ENCODE results near the gene BASP1. TPM values are rescaled to one million over a fixed set of nuclear protein-coding genes. Genes with fewer than 3 reads are reported as not detected.
"Not testable (repeated sequence)": the region's sequence is repeated elsewhere in the genome, so short reads cannot be mapped to it uniquely, and the experiment has no call there.

The BASP1 gene
- total and polyA plus RNA-seq, 5 experiments from 2014 or later = 0.09 to 2.4 (median 0.84) TPM; not detected in 1

GRCh38 chr5:17292434-17293015 is 75.1 kb downstream of the BASP1 start:
- H3K4me3 Mint-ChIP-seq = no peak overlapping the region
- POLR2A ChIA-PET = no interaction called here
- ATAC-seq (no peak), DNase-seq (no peak)
- H3K27me3 Mint-ChIP-seq = peaks cover 0 to 14% (median 0%) of the 10 kb centered on the region in 5 donors
- H3K27ac Mint-ChIP-seq = no peak overlapping the region
- peaks cover 0 to 15% (median 9%) of the 10 kb centered on the region in 9 donors for H3K9me3 Mint-ChIP-seq
- H3K36me3 Mint-ChIP-seq = no peaks in the 10 kb centered on the region
- H3K4me1 Mint-ChIP-seq = no peaks in the 10 kb centered on the region

GRCh38 chr5:17294639-17295311 is 77.3 kb downstream of the BASP1 start:
- Mint-ChIP-seq H3K4me3 (no peak overlapping the region), H3K9me3 (peaks cover 0 to 8% (median 0%) of the 10 kb centered on the region in 9 donors), H3K4me1 (no peaks in the 10 kb centered on the region), H3K27me3 (peaks cover 0 to 4% (median 0%) of the 10 kb centered on the region in 5 donors), H3K27ac (no peak overlapping the region), H3K36me3 (no peaks in the 10 kb centered on the region)
- POLR2A ChIA-PET = no interaction called here
- ATAC-seq = no peak
- DNase-seq = no peak

- Mint-ChIP-seq H3K27ac (no peak overlapping the region), H3K4me3 (no peak overlapping the region), H3K9me3 (peaks cover 0 to 6% (median 2%) of the 10 kb centered on the region in 9 donors), H3K27me3 (no peaks in the 10 kb centered on the region), H3K4me1 (no peaks in the 10 kb centered on the region), H3K36me3 (no peaks in the 10 kb centered on the region)
- DNase-seq = no peak
- POLR2A ChIA-PET = no interaction called here
- ATAC-seq = no peak
Observed at GRCh38 chr5:17295671-17296070, 78.2 kb downstream of the BASP1 start.

GRCh38 chr5:17302106-17302505 is 84.7 kb downstream of the BASP1 start:
- H3K9me3 Mint-ChIP-seq = peaks cover 0 to 5% (median 1%) of the 10 kb centered on the region in 9 donors
- no peaks in the 10 kb centered on the region for H3K36me3 Mint-ChIP-seq
- no peak overlapping the region for H3K27ac Mint-ChIP-seq
- ATAC-seq = no peak
- H3K27me3 Mint-ChIP-seq = no peaks in the 10 kb centered on the region
- H3K4me3 Mint-ChIP-seq = no peak overlapping the region
- no peak for DNase-seq
- no peaks in the 10 kb centered on the region for H3K4me1 Mint-ChIP-seq
- POLR2A ChIA-PET = no interaction called here

- no peak for DNase-seq
- no peak for ATAC-seq
- Mint-ChIP-seq H3K9me3 (peaks cover 0 to 10% (median 4%) of the 10 kb centered on the region in 9 donors), H3K4me1 (no peaks in the 10 kb centered on the region), H3K36me3 (no peaks in the 10 kb centered on the region), H3K27ac (no peak overlapping the region), H3K27me3 (no peaks in the 10 kb centered on the region), H3K4me3 (no peak overlapping the region)
- POLR2A ChIA-PET = no interaction called here
Observed at GRCh38 chr5:17302604-17303003, 85.2 kb downstream of the BASP1 start.

GRCh38 chr5:17304282-17304681 is 86.9 kb downstream of the BASP1 start:
- H3K27ac Mint-ChIP-seq = no peak overlapping the region
- no peaks in the 10 kb centered on the region for H3K4me1 Mint-ChIP-seq
- H3K36me3 Mint-ChIP-seq = no peaks in the 10 kb centered on the region
- H3K4me3 Mint-ChIP-seq = no peak overlapping the region
- H3K9me3 Mint-ChIP-seq = peaks cover 2 to 18% (median 7%) of the 10 kb centered on the region in 9 donors
- no peak for DNase-seq
- ATAC-seq = no peak
- POLR2A ChIA-PET = no interaction called here
- H3K27me3 Mint-ChIP-seq = no peaks in the 10 kb centered on the region

- Mint-ChIP-seq H3K36me3 (no peaks in the 10 kb centered on the region), H3K4me1 (no peaks in the 10 kb centered on the region), H3K27me3 (peaks cover 0 to 2% (median 0%) of the 10 kb centered on the region in 5 donors), H3K27ac (no peak overlapping the region), H3K9me3 (peaks cover 2 to 18% (median 7%) of the 10 kb centered on the region in 9 donors), H3K4me3 (no peak overlapping the region)
- DNase-seq (no peak), ATAC-seq (no peak)
- POLR2A ChIA-PET = no interaction called here
Observed at GRCh38 chr5:17305017-17305416, 87.6 kb downstream of the BASP1 start.

- Mint-ChIP-seq H3K36me3 (peaks cover 0 to 3% (median 0%) of the 10 kb centered on the region in 3 donors), H3K4me3 (no peak overlapping the region), H3K9me3 (peaks cover 2 to 16% (median 9%) of the 10 kb centered on the region in 9 donors), H3K27me3 (peaks cover 0 to 2% (median 0%) of the 10 kb centered on the region in 5 donors), H3K4me1 (no peaks in the 10 kb centered on the region), H3K27ac (no peak overlapping the region)
- ATAC-seq (no peak), DNase-seq (no peak)
- POLR2A ChIA-PET = interaction anchor here (0.6 kb wide), 1 partner anchor 1297 kb away, joined by 6 read pairs; no protein-coding TSS in a partner anchor
Observed at GRCh38 chr5:17305964-17306725, 88.7 kb downstream of the BASP1 start.

GRCh38 chr5:17306726-17307091 is 89.3 kb downstream of the BASP1 start:
- no peak overlapping the region for H3K4me3 Mint-ChIP-seq
- H3K4me1 Mint-ChIP-seq = no peaks in the 10 kb centered on the region
- H3K36me3 Mint-ChIP-seq = peaks cover 0 to 3% (median 0%) of the 10 kb centered on the region in 3 donors
- DNase-seq (no peak), ATAC-seq (no peak)
- POLR2A ChIA-PET = interaction anchor here (0.6 kb wide), 1 partner anchor 1298 kb away, joined by 6 read pairs; no protein-coding TSS in a partner anchor
- peaks cover 0 to 2% (median 0%) of the 10 kb centered on the region in 5 donors for H3K27me3 Mint-ChIP-seq
- H3K27ac Mint-ChIP-seq = no peak overlapping the region
- H3K9me3 Mint-ChIP-seq = peaks cover 1 to 16% (median 9%) of the 10 kb centered on the region in 9 donors

- H3K4me1 Mint-ChIP-seq, POLR2A ChIA-PET, ATAC-seq, H3K27ac Mint-ChIP-seq, H3K27me3 Mint-ChIP-seq, H3K36me3 Mint-ChIP-seq, DNase-seq, H3K4me3 Mint-ChIP-seq: not testable (repeated sequence)
- peaks cover 1 to 19% (median 9%) of the 10 kb centered on the region in 9 donors for H3K9me3 Mint-ChIP-seq
Observed at GRCh38 chr5:17307440-17307839, 90.0 kb downstream of the BASP1 start.

- no peak for ATAC-seq
- Mint-ChIP-seq H3K4me3 (no peak overlapping the region), H3K27ac (no peak overlapping the region), H3K36me3 (peaks cover 0 to 3% (median 0%) of the 10 kb centered on the region in 3 donors), H3K27me3 (peaks cover 0 to 2% (median 0%) of the 10 kb centered on the region in 5 donors), H3K9me3 (peaks cover 1 to 19% (median 9%) of the 10 kb centered on the region in 9 donors), H3K4me1 (no peaks in the 10 kb centered on the region)
- POLR2A ChIA-PET = no interaction called here
- no peak for DNase-seq
Observed at GRCh38 chr5:17308326-17309065, 91.1 kb downstream of the BASP1 start.

- ATAC-seq (no peak), DNase-seq (no peak)
- H3K4me1 Mint-ChIP-seq = no peaks in the 10 kb centered on the region
- no peak overlapping the region for H3K27ac Mint-ChIP-seq
- peaks cover 1 to 19% (median 9%) of the 10 kb centered on the region in 9 donors for H3K9me3 Mint-ChIP-seq
- POLR2A ChIA-PET = no interaction called here
- H3K27me3 Mint-ChIP-seq = peaks cover 0 to 2% (median 0%) of the 10 kb centered on the region in 5 donors
- H3K4me3 Mint-ChIP-seq = no peak overlapping the region
- H3K36me3 Mint-ChIP-seq = peaks cover 0 to 3% (median 0%) of the 10 kb centered on the region in 3 donors
Observed at GRCh38 chr5:17309462-17309861, 92.0 kb downstream of the BASP1 start.

Data from naive thymus-derived CD8-positive, alpha-beta T cell (primary cell).